ENCODE data around the gene LTN1.

Gene LTN1

GRCh38 chr21:28922368-28922767 lies 70.3 kb downstream of the LTN1 start:
- no peak for DNase-seq

DNA sequence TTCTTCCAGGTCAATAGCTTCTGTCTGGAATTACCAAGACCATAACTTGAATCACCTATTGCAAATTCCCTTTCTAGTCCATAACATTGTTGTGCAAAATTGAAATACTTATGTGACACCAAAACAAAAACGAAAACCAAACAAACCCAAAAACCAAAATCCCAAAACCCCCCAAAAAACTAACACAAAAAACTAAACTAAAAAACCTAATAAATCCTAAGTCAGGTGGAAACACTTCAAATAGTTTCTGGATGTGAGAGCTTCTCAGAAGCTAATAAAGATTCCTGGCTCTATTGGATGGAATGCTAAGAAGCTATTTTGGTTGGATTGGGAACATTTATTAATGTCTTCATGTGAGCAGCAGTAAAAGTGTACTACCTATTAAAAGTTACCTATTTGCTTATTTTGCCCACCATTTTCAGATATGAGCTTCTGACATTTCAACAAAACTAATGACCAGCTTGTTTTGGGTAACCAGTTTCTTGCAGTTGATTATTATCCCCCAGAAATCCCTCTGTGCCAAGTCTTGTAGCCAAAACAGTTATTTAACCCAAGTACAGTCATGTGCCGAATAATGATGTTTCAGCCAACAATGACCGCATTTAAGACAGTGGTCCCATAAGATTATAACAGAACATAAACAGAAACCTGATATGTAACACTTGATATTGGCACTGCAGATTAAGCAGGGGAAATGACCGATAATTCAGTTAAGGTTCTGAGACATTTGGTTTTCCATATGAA lies 76.4 kb downstream of the LTN1 start:
- no peak for DNase-seq

DNA sequence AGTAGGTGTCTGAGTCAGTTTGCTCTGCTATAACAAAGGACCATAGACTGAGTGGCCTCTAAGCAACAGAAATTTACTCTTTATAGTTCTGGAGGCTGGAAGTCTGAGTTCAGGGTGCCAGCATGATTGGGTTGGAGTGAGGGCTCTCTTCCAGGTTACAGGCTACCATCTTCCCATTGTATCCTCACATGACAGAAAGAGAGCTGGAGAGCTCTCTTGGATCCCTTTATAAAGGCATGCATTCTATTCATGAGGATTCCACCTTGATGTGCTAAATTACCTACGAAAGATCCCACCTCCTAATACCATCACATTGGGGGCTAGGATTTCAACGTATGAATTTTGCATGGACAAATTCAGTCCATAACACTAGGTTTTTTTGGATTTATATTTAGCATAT lies 79.6 kb downstream of the LTN1 start:
- no peak for DNase-seq

DNA sequence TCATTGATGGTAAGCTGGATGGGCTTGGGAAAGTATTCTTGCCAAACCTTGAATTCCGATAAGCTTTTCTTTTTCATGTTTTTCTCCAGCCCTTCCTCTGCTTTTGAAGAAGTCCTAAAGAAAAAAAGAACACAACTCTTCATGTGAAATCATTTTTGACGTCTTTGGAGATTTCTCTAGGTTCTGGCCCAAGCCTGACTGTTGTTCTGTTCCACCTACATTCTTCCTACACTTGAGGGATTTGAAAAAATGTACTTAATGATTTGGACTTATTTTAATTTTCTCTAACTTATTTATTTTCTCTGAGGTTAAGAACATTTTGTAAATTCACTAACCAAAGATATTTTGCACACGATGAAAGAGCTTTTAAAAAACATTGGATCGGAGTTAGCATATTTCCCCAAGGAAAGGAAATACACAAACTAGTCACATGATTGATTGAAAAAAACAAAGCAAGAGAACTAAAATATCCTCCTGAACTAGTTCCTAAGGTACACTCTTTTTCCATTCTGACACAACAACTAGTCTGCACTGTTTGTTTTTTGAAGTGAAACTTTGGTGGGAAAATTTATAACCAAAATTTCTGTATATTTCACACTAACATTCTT lies 82.3 kb downstream of the LTN1 start:
- no peak for DNase-seq

DNA sequence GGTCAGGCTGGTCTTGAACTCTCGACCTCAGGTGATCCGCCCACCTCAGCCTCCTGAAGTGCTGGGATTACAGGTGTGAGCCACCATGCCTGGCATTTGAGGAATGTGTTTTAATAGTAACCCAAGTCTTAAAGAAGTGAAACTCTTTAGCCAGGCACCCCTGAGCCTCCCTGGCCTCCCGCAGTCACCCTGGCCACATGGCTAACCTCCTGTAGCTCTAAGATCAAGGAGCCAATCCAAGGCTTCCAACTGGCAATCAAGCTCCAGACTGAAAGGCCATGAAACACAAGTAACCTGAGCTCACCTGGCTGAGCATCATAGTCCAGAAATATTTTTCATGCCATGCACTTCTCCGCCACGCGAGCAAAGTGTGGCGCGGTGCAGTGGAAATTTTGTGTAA lies 84.3 kb downstream of the LTN1 start:
- DNase-seq = no peak

DNA sequence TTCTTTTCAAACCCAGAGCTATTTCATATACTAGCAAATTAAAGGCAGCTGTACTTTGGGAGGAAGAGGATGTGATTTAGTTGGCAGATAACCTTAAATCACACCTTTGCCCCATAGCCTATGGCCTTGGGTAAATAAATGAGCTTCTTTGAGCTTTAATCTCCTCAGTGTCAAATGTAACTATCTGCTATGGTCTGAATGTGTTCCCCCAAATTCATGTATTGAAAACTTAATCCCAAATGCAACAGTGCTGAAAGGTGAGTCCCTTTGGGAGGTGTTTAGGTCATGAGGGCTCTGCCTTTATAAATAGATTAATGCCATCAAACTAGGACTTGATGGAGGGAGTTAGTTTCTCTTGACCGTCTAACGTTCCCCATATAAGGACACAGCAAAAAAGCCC lies 85.8 kb downstream of the LTN1 start:
- DNase-seq = no peak

GRCh38 chr21:28906236-28906635 lies 86.4 kb downstream of the LTN1 start:
- DNase-seq = no peak

DNA sequence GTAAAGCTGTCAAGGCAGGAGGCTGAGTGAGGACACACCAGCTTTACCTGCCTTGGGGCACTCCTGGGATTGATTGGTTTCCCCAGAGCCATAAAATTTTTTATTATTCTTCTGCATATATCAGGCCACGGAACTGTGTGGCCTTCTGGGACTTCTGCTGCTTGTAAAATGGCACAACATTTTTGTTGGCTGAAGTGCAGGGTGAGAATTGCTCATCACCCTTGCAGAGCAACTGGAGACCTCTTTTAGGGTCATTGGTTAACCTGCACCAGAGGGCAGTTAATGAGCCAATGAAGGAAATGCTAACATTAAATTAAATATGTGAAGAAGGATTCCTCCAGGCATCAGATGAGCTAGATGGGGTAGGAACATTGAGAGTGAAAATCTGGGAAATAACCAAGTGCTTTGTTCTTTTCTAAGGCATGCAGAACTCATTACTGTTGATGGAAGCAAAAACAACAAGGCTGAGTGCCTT lies 87.7 kb downstream of the LTN1 start:
- no peak for DNase-seq

DNA sequence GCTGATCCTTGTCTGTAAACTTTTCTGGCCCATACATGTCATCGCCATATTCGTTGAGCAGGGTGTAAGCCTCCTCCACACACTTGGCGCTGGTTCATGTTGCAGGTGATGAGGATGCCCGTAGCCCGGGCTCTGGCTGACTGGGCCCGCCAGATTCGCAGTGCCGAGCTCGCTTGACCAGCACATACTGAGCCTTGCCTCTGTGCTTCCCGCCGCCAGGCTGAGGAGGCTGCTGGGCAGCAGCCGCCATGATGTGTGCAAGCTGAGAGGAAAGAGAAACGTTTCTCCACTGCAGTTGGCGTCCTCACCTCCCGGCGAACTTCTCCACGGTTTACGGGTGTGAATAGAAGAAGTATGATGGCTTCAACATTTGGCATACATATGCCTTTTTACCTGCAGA lies 89.2 kb downstream of the LTN1 start:
- DNase-seq = no peak

GRCh38 chr21:28900481-28900880 lies 92.2 kb downstream of the LTN1 start:
- DNase-seq = no peak

GRCh38 chr21:28899744-28900143 lies 92.9 kb downstream of the LTN1 start:
- no peak for DNase-seq

- no peak for DNase-seq
Observed at GRCh38 chr21:28899220-28899619, 93.5 kb downstream of the LTN1 start.

DNA sequence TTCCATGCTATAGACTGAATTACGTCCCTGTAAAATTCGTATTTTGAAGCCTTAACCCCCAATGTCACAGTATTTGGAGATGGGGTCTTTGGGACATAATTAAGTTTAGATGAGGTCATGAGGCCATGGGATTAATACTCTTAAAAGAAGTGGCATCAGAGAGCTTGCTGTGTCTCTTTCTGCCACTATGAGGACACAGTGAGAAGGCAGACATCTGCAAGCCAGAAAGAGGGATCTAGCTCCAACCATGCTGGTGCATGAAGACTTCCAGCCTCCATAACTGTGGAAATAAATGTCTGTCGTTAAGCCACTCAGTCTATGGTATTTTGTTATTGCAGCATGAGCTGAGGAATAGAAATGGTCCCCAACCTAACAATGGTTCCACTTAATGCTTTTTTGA lies 99.0 kb downstream of the LTN1 start:
- no peak for DNase-seq

DNA sequence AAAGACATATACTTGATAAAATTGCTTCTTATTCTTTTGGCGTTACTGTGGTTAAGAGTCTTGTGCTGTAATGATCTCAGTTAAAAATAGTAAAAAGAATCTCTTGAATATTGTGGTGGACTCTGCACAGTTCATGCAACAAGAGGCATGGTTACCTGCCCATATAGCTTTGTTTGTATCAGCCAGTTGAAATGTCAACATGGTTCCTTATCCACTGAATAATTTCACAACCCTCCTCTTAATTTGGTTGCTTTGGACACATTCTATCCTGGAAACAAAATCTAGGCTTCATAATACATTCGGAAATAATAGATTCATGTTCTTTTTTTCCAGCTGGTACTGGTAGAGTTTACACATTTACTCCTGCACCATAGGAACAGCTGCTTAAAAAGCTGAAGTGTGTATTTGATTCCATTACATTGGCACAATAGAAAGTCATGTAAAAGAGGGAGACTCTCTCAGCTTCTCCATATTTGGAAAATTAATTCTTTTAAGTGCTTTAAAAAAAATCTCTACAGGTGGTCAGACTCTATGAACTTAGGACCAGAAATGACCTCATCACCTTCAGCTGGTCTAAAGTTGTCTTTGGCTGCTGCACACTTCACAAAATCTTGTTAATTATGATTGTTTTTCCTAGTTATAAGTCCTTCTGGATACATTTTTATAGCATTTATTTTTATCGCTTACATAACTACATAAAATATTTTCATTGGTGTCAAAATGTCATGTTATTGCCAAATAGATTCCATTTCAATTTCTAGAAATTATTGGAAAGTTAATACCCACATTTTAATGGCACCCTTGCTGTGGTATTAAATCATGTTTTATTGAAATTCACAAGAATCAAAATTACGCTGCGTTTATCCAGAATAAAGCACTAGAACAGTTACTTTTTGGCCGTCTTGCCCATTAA lies 100.2 kb downstream of the LTN1 start:
- peak; percentile 64 for DNase-seq

DNA sequence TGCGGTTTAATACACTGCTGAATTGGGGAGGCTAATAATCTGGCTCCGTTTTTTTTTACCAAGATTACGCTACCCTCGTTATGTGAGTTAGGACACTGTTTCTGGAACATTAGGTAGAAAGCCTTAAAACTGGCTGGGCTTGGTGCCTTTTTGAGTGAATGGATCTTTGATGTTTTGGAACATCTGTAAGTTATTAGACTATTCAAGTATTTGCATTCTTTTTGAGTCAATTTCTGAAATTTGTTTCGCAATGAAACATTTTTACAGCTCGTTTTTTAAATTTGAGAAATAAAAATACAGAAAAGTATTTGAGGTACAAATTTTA lies 106.9 kb downstream of the LTN1 start:
- no peak for DNase-seq

DNA sequence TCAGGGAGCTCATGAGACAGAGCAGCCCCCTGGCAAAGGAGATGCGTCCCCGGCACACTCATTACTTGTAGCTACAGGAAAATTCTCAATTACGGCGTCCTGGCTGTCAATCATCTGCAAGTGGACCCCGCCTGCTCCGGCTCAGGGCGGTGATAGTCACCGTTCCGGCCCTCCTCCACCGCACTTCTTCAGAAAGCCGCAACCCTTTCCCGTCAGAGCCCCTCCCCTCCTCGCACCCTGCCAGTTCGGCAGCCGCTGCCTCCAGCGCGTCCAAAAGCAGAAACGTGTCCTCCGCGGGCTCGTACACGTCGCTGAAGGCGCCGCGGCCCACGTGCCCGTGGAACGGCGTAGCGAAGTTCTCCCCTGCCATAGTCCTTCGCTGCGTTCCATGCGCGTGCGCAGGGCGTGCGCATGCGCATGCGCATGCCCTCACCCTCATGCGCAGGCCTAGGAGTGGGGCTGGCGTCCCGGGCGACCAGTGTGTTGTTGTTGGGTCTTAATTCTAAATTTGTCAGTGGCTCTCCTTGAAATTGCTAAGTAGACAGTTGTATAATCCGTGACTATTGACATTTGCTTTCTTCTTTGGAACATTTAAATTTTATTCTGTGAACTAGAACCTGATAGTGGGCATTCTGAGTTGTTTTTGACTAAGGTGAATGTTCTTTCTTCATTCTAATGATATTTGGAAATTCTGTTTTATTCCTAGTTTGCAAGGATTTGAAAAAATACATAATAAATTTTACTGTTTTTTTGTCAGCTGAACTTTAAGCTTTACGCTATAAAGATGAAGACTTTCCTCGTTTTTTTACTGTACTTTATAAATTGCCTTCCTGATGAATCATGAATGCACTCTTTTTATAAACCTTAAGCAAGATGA lies 107.5 kb downstream of the LTN1 start:
- DNase-seq = peak; percentile 86

GRCh38 chr21:28884481-28884880 lies 108.2 kb downstream of the LTN1 start:
- no peak for DNase-seq

- DNase-seq = no peak
Observed at GRCh38 chr21:28883931-28884330, 108.7 kb downstream of the LTN1 start.

GRCh38 chr21:28882345-28882744 lies 110.3 kb downstream of the LTN1 start:
- no peak for DNase-seq

All from NCI-H774 (cell line).